Lung (tissue), 12 donors: ENCODE results near the gene SH2D3A. TPM values are rescaled to one million over a fixed set of nuclear protein-coding genes. Genes with fewer than 3 reads are reported as not detected.
"Not testable (repeated sequence)": the region's sequence is repeated elsewhere in the genome, so short reads cannot be mapped to it uniquely, and the experiment has no call there.

ENCODE experiments used
- ATAC-seq: fragments of 200-7000 bp; cut with Tn5 transposase; one replicate; pipeline ENCODE4 v1.9.1; 2020; ENCODE audit warnings: moderate number of reproducible peaks; ENCODE audit not compliant: insufficient read depth, low FRiP score
- DNase-seq, 3 donors: peaks; one replicate each; pipeline ENCODE4 v3.0.0-alpha.2; 2013 to 2017
- H3K27ac ChIP-seq, 2 donors: one replicate each; pipeline ENCODE4 v1.5.1; 2013; ENCODE audit warnings: mild to moderate bottlenecking in 2 of 2, moderate library complexity in 2 of 2, control low read depth in 1 of 2, inconsistent platforms in 1 of 2, low read depth in 1 of 2, low read length in 1 of 2
- H3K27me3 ChIP-seq, 3 donors: one replicate each; pipeline ENCODE4 v1.5.1; 2013; ENCODE audit warnings: low read length in 2 of 3; ENCODE audit not compliant: control insufficient read depth in 3 of 3, insufficient read depth in 3 of 3
- H3K36me3 ChIP-seq, 4 donors: one replicate each; pipeline ENCODE4 v1.5.1; 2013; ENCODE audit warnings: low read length in 4 of 4, mild to moderate bottlenecking in 1 of 4, moderate library complexity in 1 of 4; ENCODE audit not compliant: control insufficient read depth in 4 of 4, insufficient read depth in 4 of 4
- H3K4me1 ChIP-seq, 5 donors: one replicate each; pipeline ENCODE4 v1.5.1; 2013; ENCODE audit warnings: low read length in 5 of 5, mild to moderate bottlenecking in 2 of 5, moderate library complexity in 1 of 5; ENCODE audit not compliant: control insufficient read depth in 5 of 5, insufficient read depth in 5 of 5
- H3K4me3 ChIP-seq: one replicate; pipeline ENCODE4 v1.5.1; 2013; ENCODE audit warnings: mild to moderate bottlenecking, control low read depth, moderate library complexity
- H3K9ac ChIP-seq, 2 donors: one replicate each; pipeline ENCODE4 v1.5.1; 2013; ENCODE audit warnings: low read length in 2 of 2, control low read depth in 1 of 2; ENCODE audit not compliant: insufficient read depth in 1 of 2
- H3K9me3 ChIP-seq, 4 donors: one replicate each; pipeline ENCODE4 v1.5.1; 2013; ENCODE audit warnings: low read length in 3 of 4, mild to moderate bottlenecking in 1 of 4, moderate library complexity in 1 of 4; ENCODE audit not compliant: control insufficient read depth in 4 of 4, insufficient read depth in 3 of 4
- CTCF ChIP-seq: IDR thresholded peaks from 2 replicates; pipeline ENCODE4 v1.5.1; 2012; ENCODE audit warnings: mild to moderate bottlenecking; ENCODE audit errors: control extremely low read depth, extremely low read depth
- WGBS, 2 donors: extraction: QIAGEN DNeasy Blood & Tissue Kit; methylation state at CpG; one replicate each; pipeline ENCODE4 v1.1.7; 2013; 5-methylcytosine and 5-hydroxymethylcytosine counted together
- polyA plus RNA-seq, 2 donors: library from polyadenylated mRNA; stranded (reverse); fragments of 200-250 nt; gene quantifications; one replicate each; pipeline ENCODE4 v1.2.1, GENCODE V29; 2013
- total RNA-seq, 2 donors: library from RNA; depleted of rRNA in 1 of 2; stranded (reverse); fragments of >200 nt in 1 of 2; gene quantifications; one replicate each; pipeline ENCODE4 v1.2.1, GENCODE V29; 2014 to 2021
- donor health status: control.
- donor health status: control.
- donor health status: Bipolar disorder and iron deficiency.
- donor health status: healthy.
- donor health status: DM: yes; HTN: yes; CAD: no.

SH2D3A gene
- total and polyA plus RNA-seq, 4 donors = 16.6 to 30.6 (median 22.7) TPM

GRCh38 chr19:6766357-6767080 lies 716 bp downstream of the SH2D3A start:
- H3K4me3 ChIP-seq = peak overlapping the region; percentile 19
- H3K4me1 ChIP-seq = peaks cover 0 to 11% (median 0%) of the 10 kb centered on the region in 5 donors
- H3K9me3 ChIP-seq = no peaks in the 10 kb centered on the region
- no peaks in the 10 kb centered on the region for H3K36me3 ChIP-seq
- DNase-seq (no peak), ATAC-seq (no peak)
- TF ChIP-seq CTCF = no peak
- 35 to 53% methylated on average over 16 of the region's 16 CpGs for WGBS, 2 donors
- H3K9ac ChIP-seq = peak overlapping the region in 1 of 2 donors; percentile 63
- H3K27me3 ChIP-seq = peaks cover 0 to 3% (median 0%) of the 10 kb centered on the region in 3 donors
- H3K27ac ChIP-seq = peak overlapping the region in 1 of 2 donors; percentile 87

GRCh38 chr19:6765738-6766356 lies 1.4 kb downstream of the SH2D3A start:
- Histone ChIP-seq H3K36me3 (peaks cover 0 to under 1% (median 0%) of the 10 kb centered on the region in 4 donors), H3K27me3 (peaks cover 0 to 3% (median 0%) of the 10 kb centered on the region in 3 donors), H3K9ac (peak overlapping the region in 1 of 2 donors; percentile 63), H3K4me1 (peaks cover 0 to 11% (median 0%) of the 10 kb centered on the region in 5 donors), H3K9me3 (peaks cover 0 to 4% (median 0%) of the 10 kb centered on the region in 4 donors), H3K4me3 (no peak overlapping the region), H3K27ac (peak overlapping the region in 1 of 2 donors; percentile 87)
- DNase-seq (peak; percentile 61 to 81 (median 80)), ATAC-seq (peak; percentile 9)
- no peak for TF ChIP-seq CTCF
- 37 to 45% methylated on average over 8 of the region's 8 CpGs for WGBS, 2 donors

DNA sequence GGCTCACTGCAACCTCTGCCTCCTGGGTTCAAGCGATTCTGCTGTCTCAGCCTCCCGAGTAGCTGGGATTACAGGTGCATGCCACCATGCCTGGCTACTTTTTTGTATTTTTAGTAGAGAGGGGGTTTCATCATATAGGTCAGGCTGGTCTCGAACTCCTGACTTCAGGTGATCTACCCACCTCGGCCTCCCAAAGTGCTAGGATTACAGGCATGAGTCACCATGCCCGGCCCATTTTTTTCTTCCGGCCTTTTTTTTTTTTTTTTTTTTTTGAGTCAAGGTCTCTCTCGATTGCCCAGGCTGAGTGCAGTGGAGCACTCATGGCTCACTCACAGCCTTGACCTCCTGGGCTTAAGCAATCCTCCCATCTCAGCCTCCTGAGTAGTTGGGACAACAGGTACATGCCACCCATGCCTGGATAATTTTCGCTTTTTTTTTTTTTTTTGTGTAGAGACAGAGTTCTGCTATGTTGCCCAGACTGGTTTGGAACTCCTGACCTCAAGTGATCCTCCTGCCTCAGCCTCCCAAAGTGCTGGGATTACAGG lies 4.9 kb downstream of the SH2D3A start:
- peaks cover 0 to 11% (median 0%) of the 10 kb centered on the region in 5 donors for H3K4me1 ChIP-seq
- not testable (repeated sequence) for H3K36me3 ChIP-seq, H3K27ac ChIP-seq, DNase-seq, H3K27me3 ChIP-seq, H3K9me3 ChIP-seq, ATAC-seq, H3K4me3 ChIP-seq, H3K9ac ChIP-seq
- WGBS, 2 donors = 82 to 95% methylated on average over 8 of the region's 8 CpGs

- WGBS, 2 donors = 74 to 91% methylated on average over 4 of the region's 4 CpGs
- Histone ChIP-seq H3K9me3 (peaks cover 0 to 4% (median 0%) of the 10 kb centered on the region in 4 donors), H3K27me3 (peaks cover 0 to 2% (median 0%) of the 10 kb centered on the region in 3 donors), H3K4me3 (no peak overlapping the region), H3K4me1 (no peaks in the 10 kb centered on the region), H3K9ac (no peak overlapping the region), H3K27ac (no peak overlapping the region), H3K36me3 (peaks cover 0 to 8% (median 3%) of the 10 kb centered on the region in 4 donors)
- DNase-seq = no peak
- no peak for TF ChIP-seq CTCF
- no peak for ATAC-seq
These were observed 6.1 kb downstream of the SH2D3A start for GRCh38 chr19:6761053-6761676.
